ENCODE measurements around the gene ACAP3. TPM values are rescaled to one million over a fixed set of nuclear protein-coding genes. Genes with fewer than 3 reads are reported as not detected.

Gene ACAP3
- total and polyA plus RNA-seq, 4 donors = 2.7 to 24.8 (median 15.0) TPM

DNA sequence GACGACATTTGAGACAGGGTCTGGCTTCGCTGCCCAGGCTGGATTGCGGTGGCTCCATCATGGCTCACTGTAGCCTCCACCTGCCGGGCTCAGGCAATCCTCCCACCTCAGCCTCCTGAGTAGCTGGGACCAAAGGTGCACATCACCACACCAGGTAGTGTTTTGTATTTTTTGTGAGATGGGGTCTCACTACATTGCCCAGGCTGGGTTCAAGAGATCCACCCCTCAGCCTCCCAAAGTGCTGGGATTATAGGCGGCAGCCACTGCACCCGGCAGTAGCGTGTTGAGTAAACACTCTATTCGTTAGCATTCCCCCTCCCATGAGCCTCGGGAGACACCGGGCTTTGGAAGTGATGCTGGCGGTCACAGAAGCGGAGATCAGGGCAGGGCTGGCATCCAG, 54.4 kb downstream of the ACAP3 start:
- TF ChIP-seq MAX (IDR thresholded peaks at IDR 0.05) (no peak), FOXA2 (IDR thresholded peaks at IDR 0.05) (no peak), RAD21 (IDR thresholded peaks at IDR 0.05) (no peak), HNF4A (conservative IDR thresholded peaks at IDR 0.05) (no peak), ATF3 (IDR thresholded peaks at IDR 0.05) (no peak), NR2F2 (IDR thresholded peaks at IDR 0.05) (no peak)
- TF ChIP-seq, protein P1, sequence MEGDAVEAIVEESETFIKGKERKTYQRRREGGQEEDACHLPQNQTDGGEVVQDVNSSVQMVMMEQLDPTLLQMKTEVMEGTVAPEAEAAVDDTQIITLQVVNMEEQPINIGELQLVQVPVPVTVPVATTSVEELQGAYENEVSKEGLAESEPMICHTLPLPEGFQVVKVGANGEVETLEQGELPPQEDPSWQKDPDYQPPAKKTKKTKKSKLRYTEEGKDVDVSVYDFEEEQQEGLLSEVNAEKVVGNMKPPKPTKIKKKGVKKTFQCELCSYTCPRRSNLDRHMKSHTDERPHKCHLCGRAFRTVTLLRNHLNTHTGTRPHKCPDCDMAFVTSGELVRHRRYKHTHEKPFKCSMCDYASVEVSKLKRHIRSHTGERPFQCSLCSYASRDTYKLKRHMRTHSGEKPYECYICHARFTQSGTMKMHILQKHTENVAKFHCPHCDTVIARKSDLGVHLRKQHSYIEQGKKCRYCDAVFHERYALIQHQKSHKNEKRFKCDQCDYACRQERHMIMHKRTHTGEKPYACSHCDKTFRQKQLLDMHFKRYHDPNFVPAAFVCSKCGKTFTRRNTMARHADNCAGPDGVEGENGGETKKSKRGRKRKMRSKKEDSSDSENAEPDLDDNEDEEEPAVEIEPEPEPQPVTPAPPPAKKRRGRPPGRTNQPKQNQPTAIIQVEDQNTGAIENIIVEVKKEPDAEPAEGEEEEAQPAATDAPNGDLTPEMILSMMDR (IDR thresholded peaks at IDR 0.05; ENCODE audit: low read depth, low read length, missing input control) = no peak
- H3K36me3 ChIP-seq (ENCODE audit: control insufficient read depth in 4 of 4, insufficient read depth in 3 of 4, low read depth in 1 of 4, low read length in 3 of 4) = peaks cover 13 to 25% (median 15%) of the 10 kb centered on the region in 4 donors
- DNase-seq (ENCODE audit: low spot score) = no peak
- H3K4me3 ChIP-seq (ENCODE audit: low read depth in 1 of 3, low read length in 3 of 3) = no peak overlapping the region
- 82% methylated on average over 12 of the region's 12 CpGs for WGBS
- no peaks in the 10 kb centered on the region for H3K27me3 ChIP-seq (ENCODE audit: control insufficient read depth in 4 of 4, insufficient read depth in 4 of 4, low read length in 3 of 4)
- no peaks in the 10 kb centered on the region for H3K9me3 ChIP-seq (ENCODE audit: control insufficient read depth in 4 of 4, low read length in 3 of 4)
- no peak overlapping the region for H3K27ac ChIP-seq (ENCODE audit: low read depth in 1 of 2, low read length in 2 of 2)
- H3K9ac ChIP-seq (ENCODE audit: low read depth in 1 of 2, low read length in 2 of 2) = no peak overlapping the region
- no peaks in the 10 kb centered on the region for H3K4me1 ChIP-seq (ENCODE audit: control insufficient read depth in 4 of 4, insufficient read depth in 4 of 4, low read length in 3 of 4)

DNA sequence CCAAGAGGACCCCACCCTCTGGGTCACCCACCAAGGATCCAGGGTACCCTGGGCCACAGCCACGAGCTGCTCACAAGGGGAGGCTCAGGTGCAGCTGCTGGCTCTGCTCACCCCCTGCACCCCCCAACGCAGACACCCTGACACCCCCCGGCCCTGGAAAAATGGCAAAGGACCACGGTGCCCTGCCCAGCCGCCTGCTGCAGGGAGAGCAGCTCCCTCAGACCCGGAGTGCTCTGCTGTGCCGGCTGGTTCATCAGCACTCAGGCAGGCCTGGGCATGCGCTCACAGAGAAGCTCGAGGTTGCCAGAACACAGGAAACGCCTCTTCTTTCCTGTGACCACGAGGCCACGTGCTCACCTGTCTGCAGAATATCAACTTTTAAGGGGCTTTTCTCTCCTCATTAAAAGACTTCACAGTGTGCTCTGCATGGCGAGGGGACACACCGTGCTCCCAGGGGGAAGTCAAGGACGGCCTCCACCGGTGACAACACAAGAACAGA, 56.9 kb downstream of the ACAP3 start:
- H3K27ac ChIP-seq (ENCODE audit: low read depth in 1 of 2, low read length in 2 of 2) = no peak overlapping the region

More for the DNA sequence above, 56.9 kb downstream of the ACAP3 start:
- Histone ChIP-seq H3K36me3 (ENCODE audit: control insufficient read depth in 4 of 4, insufficient read depth in 3 of 4, low read depth in 1 of 4, low read length in 3 of 4) (peaks cover 7 to 19% (median 10%) of the 10 kb centered on the region in 4 donors), H3K27me3 (ENCODE audit: control insufficient read depth in 4 of 4, insufficient read depth in 4 of 4, low read length in 3 of 4) (no peaks in the 10 kb centered on the region), H3K9me3 (ENCODE audit: control insufficient read depth in 4 of 4, low read length in 3 of 4) (no peaks in the 10 kb centered on the region), H3K9ac (ENCODE audit: low read depth in 1 of 2, low read length in 2 of 2) (no peak overlapping the region), H3K4me3 (ENCODE audit: low read depth in 1 of 3, low read length in 3 of 3) (no peak overlapping the region), H3K4me1 (ENCODE audit: control insufficient read depth in 4 of 4, insufficient read depth in 4 of 4, low read length in 3 of 4) (peaks cover 0 to 9% (median 3%) of the 10 kb centered on the region in 4 donors)
- 80% methylated on average over 16 of the region's 16 CpGs for WGBS
- TF ChIP-seq, protein P2, sequence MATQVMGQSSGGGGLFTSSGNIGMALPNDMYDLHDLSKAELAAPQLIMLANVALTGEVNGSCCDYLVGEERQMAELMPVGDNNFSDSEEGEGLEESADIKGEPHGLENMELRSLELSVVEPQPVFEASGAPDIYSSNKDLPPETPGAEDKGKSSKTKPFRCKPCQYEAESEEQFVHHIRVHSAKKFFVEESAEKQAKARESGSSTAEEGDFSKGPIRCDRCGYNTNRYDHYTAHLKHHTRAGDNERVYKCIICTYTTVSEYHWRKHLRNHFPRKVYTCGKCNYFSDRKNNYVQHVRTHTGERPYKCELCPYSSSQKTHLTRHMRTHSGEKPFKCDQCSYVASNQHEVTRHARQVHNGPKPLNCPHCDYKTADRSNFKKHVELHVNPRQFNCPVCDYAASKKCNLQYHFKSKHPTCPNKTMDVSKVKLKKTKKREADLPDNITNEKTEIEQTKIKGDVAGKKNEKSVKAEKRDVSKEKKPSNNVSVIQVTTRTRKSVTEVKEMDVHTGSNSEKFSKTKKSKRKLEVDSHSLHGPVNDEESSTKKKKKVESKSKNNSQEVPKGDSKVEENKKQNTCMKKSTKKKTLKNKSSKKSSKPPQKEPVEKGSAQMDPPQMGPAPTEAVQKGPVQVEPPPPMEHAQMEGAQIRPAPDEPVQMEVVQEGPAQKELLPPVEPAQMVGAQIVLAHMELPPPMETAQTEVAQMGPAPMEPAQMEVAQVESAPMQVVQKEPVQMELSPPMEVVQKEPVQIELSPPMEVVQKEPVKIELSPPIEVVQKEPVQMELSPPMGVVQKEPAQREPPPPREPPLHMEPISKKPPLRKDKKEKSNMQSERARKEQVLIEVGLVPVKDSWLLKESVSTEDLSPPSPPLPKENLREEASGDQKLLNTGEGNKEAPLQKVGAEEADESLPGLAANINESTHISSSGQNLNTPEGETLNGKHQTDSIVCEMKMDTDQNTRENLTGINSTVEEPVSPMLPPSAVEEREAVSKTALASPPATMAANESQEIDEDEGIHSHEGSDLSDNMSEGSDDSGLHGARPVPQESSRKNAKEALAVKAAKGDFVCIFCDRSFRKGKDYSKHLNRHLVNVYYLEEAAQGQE (IDR thresholded peaks at IDR 0.05) = no peak
- TF ChIP-seq HNF4G (IDR thresholded peaks at IDR 0.05) (no peak), SP1 (IDR thresholded peaks at IDR 0.05) (no peak), JUND (IDR thresholded peaks at IDR 0.05) (no peak), HNF4A (conservative IDR thresholded peaks at IDR 0.05) (no peak), MAX (IDR thresholded peaks at IDR 0.05) (no peak), NR2F2 (IDR thresholded peaks at IDR 0.05) (no peak), FOXA1 (IDR thresholded peaks at IDR 0.05) (no peak), RXRA (IDR thresholded peaks at IDR 0.05) (no peak), FOXA2 (IDR thresholded peaks at IDR 0.05) (no peak), YY1 (IDR thresholded peaks at IDR 0.05) (no peak), RAD21 (IDR thresholded peaks at IDR 0.05) (no peak), EGR1 (IDR thresholded peaks at IDR 0.05; ENCODE audit: low read depth in 2 of 2) (no peak), TAF1 (conservative IDR thresholded peaks at IDR 0.05) (no peak), ATF3 (IDR thresholded peaks at IDR 0.05) (no peak), GABPA (IDR thresholded peaks at IDR 0.05 in 1 of 2, conservative IDR thresholded peaks at IDR 0.05 in 1 of 2) (no peak)
- TF ChIP-seq, protein P1 (IDR thresholded peaks at IDR 0.05; ENCODE audit: low read depth, low read length, missing input control) = no peak
- TF ChIP-seq, protein P3, sequence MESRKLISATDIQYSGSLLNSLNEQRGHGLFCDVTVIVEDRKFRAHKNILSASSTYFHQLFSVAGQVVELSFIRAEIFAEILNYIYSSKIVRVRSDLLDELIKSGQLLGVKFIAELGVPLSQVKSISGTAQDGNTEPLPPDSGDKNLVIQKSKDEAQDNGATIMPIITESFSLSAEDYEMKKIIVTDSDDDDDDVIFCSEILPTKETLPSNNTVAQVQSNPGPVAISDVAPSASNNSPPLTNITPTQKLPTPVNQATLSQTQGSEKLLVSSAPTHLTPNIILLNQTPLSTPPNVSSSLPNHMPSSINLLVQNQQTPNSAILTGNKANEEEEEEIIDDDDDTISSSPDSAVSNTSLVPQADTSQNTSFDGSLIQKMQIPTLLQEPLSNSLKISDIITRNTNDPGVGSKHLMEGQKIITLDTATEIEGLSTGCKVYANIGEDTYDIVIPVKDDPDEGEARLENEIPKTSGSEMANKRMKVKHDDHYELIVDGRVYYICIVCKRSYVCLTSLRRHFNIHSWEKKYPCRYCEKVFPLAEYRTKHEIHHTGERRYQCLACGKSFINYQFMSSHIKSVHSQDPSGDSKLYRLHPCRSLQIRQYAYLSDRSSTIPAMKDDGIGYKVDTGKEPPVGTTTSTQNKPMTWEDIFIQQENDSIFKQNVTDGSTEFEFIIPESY (IDR thresholded peaks at IDR 0.05) = no peak
- DNase-seq (ENCODE audit: low spot score) = no peak

All from liver (tissue), 9 donors.